NCI-H446 (cell line): Measurements from ENCODE around the gene SEC23IP.
"Not testable (repeated sequence)": the region's sequence is repeated elsewhere in the genome, so short reads cannot be mapped to it uniquely, and the experiment has no call there.

Source experiments
- DNase-seq, 2 experiments: peaks; one replicate each; lab custom pipeline; 2025; lab: John Stamatoyannopoulos, UW

The SEC23IP gene

DNA sequence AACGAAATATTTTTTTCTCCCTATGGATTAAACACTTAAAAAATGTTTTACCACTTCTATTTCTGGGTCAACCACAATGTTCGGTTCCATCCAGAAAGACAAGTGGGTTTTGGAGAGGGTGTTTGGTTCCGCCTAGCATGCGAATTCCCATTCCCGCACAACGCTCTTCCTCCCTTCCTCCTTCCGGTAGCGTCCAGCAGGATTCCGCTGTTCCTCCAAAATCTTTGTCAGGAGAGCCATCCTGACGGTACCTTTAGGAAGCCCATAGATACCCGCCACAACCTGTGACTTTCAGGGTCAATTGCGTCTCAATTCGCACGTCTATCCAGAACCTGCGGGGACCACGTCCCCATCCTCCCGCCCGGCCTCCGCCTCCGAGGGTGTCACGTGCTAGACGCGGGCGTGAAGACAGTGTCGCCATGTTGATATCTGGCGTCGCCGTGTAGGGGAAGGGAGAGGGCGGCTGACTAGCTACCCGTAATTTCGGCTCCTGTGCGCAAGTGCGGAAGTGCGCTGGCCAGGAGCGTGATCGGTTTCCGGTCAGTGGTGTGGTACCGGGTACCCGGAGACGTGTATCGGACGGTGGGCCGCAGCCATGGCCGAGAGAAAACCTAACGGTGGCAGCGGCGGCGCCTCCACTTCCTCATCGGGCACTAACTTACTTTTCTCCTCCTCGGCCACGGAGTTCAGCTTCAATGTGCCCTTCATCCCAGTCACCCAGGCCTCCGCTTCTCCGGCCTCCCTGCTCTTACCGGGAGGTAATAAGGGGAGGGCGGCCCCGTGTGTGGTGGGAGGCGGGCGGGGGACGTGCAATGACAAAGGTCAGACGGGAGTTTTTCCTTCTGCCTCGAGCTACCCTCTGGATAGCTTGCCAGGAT, at the start of gene SEC23IP:
Gene SEC23IP, plus strand, starts transcription at position 543 of the 878 bp plus-strand sequence. Its CDS starts 53 bp downstream, at position 596.
- peak; percentile 52 to 84 for DNase-seq

DNA sequence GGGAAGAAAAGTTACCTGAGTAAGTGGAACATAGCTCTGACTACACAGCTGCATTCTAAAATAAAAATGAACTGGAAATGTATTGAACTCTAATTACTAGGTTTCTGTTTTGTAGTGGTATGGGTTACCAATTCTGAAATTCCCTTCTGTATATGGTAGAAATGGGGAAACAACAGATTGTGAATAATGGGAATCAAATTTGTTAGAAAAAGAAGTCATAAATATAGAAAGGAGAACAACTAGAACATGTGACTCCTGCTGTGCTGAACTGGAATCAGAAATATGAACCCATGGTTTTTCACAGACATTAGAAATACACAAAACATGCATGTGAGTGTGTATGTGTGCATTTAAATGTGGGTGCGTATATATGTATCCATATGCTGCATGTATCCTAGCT, 46.9 kb upstream of the SEC23IP start:
- DNase-seq = no peak

DNA sequence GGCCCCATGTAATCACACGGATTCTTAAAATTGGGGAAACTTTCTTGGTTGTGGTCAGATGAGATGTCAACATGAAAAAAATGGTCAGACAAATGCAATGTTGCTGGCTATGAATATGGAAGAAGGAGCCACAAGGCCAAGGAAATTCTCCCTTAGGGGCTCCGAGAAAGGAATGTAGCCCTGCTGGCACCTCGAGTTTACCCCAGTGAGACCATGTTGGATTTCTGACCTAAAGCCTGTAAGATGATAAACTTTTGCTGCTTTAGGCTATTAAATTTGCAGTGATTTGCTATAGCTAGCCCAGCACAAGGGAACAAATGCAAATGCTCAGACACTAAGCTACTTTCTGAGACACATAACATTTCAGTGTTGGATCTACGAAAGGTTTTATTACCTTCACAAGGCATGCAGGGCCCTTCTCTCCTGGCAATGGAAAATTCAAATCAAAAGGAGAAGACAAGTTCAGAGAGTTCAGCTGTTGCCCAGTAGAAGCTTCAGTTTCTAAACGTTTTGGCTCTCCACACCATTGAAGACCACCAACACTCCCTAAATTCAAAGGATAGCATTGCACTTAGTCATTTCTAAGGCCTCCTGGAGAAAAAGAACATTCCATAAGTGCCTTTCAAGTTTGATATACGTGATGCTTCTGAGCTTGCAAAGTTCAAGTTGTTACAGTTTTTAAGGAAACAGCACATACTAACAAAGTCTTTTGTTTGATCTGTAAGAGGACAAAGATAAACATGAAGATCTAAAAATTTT, 43.3 kb upstream of the SEC23IP start:
- DNase-seq = no peak

DNA sequence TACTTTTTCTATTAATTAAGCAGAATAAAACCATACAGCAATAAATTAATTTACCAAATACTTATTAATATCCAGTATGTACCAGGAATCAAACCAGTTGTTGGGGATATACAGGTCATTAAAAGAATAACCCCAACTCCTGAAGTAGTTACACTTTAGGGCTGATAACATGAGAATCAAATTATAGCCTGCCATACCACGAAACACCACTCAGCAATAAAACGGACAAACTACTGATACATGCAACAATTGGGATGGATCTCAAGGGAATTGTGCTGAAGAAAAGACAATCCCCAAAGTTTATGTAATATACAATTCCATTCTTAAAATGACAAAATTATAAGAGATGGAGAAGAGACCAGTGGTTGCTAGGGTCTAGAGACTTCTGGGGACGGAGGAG, 42.6 kb upstream of the SEC23IP start:
- DNase-seq = no peak

DNA sequence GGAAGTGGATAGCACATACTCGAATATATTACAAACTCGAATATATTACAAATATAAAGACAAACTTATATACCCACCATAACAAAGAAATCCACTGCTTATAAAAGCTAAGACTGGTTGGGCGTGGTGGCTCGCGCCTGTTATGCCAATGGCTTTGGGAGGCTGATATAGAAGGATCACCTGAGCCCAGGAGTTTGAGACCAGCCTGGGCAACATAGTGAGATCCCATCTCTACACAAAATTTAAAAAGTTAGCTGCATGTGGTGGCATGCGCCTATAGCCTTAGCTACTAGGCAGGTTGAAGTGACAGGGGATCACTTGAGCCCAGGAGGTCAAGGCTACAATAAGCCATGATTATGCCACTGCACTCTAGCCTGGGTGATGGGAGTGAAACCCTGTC, 40.3 kb upstream of the SEC23IP start:
- no peak for DNase-seq

DNA sequence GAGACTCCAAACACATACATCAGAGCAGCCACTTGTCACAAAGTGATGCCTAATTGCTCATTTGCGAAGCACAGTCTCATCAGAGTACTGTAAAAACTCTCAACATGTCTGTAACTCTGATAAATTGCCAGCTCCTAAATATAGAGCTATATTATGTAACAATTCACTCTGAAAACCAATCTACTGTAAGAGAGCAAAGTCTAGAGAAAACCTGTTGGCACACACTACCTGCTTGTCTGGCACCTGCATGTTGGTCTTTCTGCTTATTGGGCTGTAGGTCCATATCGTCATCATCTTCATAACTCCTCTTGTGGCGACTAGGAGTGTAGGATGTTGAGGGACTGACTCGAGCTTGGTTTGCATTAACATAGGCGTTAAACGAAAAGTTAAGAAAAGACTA, 39.7 kb upstream of the SEC23IP start:
- no peak for DNase-seq

DNA sequence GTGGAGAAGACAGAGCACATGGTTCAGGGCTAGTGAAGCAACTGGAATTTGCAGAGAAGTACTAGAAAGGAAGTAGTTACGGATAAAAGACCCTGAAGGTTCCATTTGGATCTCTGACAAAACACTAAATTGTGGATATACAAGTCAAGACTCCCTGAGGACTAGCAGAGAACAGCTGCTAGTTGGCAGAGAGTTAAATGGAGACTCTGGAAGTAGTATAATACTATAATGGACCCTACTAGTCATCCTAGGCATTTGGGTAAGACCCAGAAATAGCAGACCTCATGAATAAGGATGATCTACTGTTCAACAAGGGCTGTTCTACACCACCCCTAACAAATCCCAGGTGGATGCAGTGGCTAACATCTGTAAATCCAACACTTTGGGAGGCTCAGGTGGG, 39.0 kb upstream of the SEC23IP start:
- no peak for DNase-seq

DNA sequence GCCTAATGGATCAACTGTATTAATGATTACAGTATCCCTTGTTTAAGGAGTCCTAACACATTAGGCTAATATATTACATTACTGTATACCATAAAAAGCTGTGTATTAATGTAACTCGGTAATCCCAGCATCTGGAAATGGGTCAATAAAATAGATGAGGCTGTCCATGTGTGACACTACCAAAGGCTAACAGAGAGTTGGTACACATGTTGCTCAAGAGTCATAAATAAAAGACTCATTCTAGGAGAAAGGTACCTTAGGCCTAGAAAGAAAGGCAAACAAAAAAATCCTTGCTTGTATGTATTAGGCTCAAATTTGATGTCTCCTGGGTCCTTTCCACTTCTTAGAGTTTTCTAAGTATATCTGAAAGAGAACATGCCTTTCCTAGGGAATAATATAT, 34.5 kb upstream of the SEC23IP start:
- DNase-seq = no peak

DNA sequence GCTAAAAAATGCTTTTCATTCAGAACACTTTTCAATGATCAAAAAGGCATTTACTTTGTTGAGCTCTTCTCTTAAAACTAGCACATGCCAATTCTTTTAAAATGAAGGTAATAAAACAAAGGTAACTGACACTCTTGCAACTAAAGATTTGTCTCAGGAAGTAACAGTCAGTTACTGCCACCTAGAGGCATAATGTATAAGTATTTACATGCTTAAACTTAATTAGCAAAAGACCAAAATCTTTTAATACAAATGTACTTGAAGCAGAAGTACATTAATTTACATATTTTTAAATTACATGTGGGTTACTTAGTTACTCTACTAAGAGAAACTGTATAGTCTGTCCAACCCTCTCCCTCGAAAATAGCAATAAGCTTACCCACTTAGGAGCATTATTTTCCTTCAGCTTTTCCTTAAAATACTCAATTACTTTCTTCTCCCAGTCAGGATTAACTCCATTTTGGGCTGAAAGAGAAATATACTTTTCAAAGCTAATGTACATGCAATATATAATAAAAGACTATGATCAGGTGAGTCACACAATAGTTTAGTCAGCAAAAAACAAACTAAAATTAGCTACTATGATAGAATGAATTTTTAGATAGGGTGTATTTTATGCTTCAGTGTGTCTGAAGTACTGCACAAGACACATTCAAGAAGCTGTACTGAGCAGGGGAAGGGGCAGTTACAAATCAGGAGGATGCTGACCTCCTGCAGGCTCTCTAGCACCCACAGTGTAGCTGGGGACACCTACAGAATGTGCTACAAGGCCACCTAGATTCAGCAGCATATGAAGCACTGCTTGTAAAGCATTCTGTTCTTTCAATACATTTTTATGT, 32.9 kb upstream of the SEC23IP start:
- peak in 1 of 2 experiments; percentile 19 for DNase-seq

DNA sequence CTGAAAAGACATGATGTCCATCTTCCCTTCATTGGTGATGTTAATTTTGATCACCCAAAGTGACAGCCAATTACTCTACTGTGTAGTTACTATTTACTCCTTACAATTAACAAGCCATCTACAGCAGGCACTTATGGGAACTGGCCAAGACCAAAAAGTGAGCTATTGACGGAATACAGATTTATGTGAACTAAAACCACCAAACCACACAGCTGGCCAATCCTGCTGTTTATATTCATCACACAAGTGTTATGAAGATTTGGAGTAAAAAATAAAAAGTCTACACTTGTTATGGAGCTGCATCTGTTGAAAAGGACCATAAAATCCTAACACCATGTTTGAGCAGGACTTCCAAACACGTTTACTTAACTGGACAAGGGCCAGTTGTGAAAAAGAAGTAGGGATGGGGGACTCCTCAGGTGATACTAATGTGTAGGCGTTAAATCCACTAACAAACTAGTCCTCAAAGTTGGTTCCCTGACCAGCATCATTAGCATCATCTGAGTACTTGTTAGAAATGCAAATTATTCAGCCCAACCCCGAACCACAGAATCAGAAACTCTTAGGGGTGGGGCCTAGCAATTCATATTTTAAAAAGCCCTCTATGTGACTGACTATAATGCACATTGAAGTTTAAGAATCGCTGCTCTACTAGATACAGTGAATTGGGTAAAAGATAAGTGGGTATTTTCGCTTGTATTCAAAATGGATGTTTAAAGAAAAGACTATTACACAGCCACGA, 31.5 kb upstream of the SEC23IP start:
- DNase-seq = no peak

DNA sequence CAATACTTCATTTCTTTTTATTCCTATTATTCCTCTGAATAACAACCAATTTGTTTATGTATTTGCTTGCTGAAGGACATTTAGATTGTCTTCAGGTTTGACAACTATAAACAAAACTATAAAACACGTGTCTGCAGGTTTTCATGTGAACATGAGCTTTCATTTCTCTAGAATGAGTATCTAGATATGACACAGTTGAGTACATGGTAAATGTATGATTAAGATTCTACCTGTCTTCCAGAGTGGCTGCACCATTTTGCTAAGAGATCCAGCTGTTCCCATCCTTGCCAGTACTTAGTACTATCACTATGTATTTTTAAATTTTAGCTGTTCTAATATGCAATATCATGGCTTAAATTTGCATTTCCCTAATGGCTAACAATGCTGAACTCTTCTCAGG, 30.0 kb upstream of the SEC23IP start:
- DNase-seq = no peak

DNA sequence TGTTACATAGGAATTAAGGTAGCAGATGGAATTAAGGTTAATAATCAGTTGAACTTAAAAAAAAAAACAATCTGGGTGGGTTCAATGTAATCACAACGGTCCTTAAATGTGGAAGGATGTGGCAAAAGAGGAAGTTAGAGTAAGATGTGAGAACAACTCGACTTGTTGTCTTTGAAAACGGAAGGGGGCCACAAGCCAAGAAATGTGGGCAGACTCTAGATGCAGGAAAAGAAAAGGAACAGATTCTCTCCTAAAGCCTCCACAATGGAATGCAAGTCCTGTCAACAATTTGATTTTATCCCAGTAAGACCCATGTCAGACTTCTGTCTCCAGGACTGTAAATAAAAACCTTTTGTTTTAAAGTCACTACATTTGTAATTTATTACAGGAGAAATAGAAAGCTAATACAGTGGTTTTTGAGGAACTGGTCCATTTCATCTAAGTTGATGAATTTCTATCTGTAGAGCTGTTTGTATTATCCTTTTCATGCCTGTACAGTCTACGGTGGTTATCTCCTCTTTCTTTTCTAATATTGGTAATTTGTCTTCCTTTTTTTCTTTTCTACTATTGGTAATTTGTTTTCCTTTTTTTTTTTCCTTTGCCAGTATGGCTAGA, 28.5 kb upstream of the SEC23IP start:
- DNase-seq = no peak

DNA sequence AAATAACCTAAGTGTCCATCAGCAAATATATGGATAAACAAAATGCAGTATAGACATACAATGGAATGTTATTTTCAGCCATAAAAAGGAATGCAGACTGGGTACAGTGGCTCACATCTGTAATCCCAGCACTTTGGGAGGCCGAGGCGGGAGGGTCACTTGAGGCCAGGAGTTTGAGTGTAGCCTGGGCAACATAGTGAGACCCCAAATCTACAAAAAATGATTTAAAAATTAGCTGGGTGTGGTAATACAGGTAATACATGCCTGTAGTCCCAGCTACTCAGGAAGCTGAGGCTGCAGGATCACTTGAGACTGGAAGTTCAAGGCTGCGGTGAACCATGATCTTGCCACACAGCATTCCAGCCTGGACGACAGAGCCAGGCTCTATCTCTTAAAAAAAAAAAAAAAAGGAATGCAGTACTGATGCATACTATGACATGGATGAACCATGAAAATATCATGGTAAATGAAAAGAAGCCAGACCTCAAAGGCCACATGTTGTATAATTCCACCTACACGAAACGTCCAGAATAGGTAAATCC, 26.8 kb upstream of the SEC23IP start:
- DNase-seq = no peak

DNA sequence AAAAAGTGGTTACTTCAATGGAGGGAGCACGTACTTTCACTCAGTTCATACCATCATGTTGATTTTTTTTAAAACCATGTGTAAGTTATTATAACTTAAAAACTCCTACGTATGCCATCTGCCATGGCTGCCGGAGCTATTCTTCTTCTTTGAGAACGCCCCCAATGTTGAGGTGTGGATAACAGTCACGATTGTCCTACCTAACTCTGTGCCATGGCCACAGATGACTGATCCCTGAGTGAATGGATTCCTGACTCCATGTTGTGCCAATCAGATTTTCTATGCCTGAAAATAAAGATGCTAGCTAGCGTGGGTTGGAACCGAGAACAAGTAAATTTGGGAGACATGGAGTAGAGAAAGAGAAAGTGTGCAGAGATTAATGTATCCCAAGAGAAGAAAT, 25.2 kb upstream of the SEC23IP start:
- DNase-seq = no peak

DNA sequence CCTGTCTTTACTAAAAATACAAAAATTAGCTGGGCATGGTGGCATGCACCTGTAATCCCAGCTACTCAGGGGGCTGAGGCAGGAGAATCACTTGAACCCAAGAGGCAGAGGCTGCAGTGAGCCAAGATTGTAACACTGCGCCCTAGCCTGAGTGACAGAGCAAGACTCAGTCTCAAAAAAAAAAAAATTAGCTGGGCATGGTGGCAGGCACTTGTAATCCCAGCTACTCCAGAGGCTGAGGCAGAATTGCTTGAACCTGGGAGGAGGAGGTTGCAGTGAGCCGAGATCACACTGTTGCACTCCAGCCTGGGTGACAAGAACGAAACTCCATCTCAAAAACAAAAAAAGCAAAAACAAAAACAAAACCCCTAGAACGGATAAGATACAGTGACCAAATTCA, 23.1 kb upstream of the SEC23IP start:
- not testable (repeated sequence) for DNase-seq

DNA sequence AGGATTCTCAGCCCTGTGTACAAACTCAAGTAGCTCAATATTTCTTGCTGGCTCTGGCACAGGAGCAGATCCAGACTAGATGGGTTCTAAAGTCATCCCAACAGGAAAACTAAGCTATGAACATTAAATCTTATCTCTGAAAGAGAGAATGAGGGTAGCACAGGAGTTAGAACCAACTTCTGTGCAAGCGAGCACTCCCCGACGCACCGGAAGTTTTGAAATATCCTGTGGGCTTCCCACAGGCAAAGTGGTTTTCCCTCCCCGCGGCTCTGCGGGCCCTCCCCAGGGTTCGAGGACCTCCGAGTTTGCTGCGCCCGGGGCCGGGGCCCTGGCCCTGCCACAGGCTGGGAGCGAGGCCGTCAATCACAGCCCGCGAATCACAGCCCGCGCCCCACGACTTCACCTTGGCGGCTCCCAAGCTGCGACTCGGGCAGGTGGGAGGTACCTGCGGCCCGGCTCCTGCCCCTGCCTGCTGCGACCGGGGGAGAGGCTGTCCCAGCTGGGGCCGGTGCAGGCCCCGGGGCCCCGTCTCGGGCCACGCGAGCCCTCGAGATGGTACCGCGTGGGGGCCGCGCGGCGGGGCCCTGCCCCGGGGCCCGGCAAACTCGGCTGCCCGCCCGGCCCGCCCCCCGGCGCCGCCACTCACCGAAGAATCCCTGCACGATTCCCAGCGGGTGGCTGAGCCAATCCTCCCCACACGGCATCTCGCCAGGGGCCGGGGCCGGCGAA, 20.5 kb upstream of the SEC23IP start:
- no peak for DNase-seq

DNA sequence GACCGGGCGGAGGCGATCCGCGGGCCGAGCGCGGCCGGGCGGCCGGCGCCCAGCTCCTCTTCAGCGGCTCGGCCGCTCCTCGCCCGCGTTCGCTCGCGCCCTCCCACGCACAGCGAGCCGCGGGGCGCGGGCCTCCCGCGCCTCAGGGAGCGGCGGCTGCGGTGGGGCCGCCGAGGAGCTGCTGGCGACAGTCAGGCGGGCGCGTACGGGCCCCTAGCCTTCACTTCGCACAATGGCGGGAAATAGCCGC, 20.0 kb upstream of the SEC23IP start, which contains the start of gene MCMBP:
Gene MCMBP, minus strand, starts transcription at position 234 of the 250 bp plus-strand sequence. CDS start 259 bp downstream, outside the sequence.
- no peak for DNase-seq

DNA sequence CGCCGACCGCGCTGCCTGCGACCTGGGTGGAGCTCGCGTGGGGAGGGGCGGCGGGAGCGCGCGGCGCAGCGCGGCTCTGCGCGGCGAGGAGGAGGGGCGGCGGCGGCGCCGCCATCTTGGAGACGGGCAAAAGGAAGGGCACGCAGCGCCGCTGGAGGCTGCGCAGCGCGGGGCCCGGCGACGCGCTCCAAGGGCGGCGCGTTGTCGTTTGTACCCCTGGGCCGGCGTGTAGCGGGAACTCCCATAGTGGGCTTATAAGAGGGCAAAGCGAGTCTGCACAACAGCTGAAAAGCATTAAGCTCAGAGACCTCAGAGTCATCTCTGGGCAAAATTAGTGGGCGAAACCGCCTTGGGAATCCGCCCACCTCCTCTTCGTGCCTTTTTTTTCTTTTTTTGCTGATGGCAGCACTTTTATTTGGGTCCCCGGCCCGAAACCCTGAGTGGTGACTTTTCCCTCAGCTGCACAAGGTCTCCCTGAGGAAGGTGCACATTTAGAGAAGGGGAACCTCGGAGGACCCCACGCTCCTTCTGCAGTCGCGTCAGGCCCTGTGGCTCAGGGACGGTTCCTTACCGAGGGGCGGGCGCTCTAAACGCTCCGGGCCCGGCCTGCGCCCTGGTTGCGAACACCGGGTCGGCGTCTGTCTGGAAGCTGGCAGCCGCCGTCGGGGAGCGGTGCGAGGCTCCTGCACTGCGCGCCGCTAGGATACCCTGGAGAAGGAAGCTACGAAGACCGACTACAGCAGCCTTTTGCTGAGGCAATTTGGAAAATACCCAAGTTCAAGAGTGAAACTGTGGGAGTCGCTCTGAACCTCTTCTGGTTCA, 19.5 kb upstream of the SEC23IP start:
- DNase-seq = peak; percentile 57 to 85

DNA sequence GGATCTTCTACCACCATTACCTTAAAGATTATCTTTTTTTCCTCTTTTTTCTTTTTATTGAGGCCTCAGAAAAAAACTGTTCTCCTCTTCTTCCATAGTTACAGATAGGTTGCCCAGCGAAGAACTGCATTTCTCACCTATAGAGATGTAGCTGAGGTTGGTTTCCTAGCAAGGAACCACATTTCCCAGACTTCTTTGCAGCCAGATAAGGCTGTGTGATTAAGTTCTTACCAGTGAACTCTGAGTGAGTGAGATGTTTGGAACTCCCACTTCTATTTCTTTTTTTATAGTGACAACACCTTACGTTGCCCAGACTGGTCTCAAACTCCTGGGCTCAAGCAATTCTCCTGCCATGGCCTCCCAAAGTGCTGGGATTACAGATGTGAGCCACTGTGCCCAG, 14.0 kb upstream of the SEC23IP start:
- DNase-seq = no peak
